HG03039 (cell line): Measurements from ENCODE around the gene NKAIN2.
"Not testable (repeated sequence)": the region's sequence is repeated elsewhere in the genome, so short reads cannot be mapped to it uniquely, and the experiment has no call there.

Experiments
- ATAC-seq: cut with Tn5 transposase; IDR thresholded peaks from one replicate; pipeline ENCODE4 v1.9.1; 2021; ENCODE audit warnings: mild to moderate bottlenecking, moderate library complexity; ENCODE audit not compliant: unreplicated experiment

NKAIN2 gene

DNA sequence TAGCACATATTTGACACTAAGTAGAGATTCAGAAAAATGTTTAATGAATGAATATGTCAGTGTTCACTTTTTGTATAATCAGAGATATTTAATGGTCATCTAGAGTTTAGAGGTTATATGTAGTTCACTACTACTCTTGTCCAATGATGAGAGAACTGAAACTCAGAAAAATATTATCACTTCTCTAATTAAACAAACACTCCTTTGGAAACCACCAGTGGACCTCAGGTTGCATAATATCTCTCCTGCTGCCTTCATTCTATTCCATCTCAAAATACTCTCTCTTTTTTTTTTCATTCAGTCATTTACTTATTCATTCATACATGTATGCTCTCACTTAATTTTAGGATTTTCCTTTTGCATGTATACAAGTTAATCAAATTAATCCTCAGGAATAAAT, 735.4 kb downstream of the NKAIN2 start:
- ATAC-seq, result no peak

DNA sequence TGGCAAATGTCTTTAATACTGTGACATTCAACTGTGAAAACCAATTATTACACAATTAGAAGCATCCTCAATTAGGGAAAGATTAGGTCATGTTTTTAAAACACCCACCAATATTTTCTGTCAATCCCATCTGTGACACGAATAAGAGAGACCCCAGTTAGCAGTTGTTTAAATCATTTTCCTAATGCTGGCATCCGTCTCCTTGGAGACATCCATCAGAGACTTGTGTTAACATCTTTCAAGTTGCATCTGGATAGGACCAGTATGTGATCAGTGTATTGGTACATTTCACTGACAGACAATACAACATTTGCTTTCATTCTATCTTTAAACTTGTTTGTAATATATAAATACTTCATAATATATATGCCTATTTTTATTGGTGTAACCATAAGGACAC, 737.9 kb downstream of the NKAIN2 start:
- ATAC-seq, result no peak

DNA sequence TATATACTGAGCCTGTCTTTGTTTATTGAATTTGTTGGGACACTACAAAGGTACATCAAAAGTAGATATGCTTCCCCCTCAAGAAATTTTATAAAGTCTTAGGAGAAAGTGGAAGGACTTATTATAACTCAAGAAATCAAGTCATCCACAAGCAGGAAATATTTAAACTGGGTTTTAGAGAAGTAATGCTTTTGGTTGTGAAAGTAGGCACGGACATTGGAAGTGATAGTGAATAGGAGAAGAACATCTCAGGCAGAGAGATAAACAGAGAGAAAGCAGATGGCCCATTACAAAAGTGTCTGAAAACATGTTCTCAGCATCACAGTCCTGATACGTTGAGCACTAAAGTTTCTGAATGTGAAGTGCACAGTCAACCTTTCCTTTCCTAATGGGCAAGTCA, 742.9 kb downstream of the NKAIN2 start:
- no peak for ATAC-seq

DNA sequence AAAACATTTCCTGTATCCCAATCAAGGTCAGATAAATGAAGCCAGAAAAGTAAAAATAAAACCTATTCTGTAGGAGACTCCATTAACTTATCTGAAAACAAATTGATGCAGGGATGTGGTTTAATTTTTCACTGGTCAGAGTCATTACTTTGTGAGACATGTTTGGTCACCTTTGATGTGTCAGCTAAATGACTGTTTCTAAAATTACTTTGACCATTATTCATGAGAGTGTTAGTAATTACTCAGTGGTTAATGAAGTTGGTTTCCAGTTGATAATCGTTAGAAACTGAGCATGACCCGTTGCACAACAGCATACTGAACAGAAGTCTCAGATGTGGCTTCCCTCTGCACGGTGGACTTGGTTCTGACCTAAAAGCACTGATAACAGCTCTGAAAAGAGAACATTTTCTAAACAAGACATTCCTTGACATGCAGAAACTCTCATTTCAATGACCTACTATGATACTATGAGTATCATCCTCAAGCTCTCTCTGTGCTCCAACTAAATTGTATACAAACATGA, 748.1 kb downstream of the NKAIN2 start:
- ATAC-seq, result no peak

DNA sequence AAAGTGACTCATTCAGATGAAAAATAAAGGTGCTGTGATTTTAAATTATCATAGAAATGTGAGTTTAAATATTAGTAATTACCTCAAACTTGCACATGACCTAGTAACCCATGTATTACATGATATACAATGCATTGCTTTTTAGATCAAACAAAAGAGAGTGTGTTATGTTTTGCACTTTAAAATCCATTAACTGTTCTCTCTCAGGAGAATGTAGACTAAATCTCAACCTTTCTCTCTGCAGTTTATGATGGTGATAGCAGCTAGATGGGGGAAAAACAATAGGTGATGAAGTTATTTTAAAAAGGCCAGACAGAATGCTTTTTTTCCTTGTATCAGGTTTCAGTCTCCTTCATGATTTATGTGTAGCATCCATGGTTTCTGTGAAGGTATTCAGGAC, 754.2 kb downstream of the NKAIN2 start:
- no peak for ATAC-seq

DNA sequence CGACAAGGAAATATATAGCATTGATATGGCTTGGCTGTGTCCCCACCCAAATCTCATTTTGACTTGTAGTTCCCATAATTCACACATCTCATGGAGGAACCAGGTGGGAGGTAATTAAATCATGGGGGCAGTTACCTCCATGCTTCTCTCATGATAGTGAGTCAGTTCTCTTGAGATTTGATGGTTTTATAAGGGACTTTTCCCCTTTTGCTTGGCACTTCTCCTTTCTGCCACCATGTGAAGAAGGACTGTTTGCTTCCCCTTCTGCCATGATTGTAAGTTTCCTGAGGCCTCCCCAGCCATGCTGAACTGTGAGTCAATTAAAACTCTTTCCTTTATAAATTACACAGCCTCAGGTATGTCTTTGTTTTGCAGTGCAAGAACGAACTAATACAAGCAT, 756.4 kb downstream of the NKAIN2 start:
- not testable (repeated sequence) for ATAC-seq

DNA sequence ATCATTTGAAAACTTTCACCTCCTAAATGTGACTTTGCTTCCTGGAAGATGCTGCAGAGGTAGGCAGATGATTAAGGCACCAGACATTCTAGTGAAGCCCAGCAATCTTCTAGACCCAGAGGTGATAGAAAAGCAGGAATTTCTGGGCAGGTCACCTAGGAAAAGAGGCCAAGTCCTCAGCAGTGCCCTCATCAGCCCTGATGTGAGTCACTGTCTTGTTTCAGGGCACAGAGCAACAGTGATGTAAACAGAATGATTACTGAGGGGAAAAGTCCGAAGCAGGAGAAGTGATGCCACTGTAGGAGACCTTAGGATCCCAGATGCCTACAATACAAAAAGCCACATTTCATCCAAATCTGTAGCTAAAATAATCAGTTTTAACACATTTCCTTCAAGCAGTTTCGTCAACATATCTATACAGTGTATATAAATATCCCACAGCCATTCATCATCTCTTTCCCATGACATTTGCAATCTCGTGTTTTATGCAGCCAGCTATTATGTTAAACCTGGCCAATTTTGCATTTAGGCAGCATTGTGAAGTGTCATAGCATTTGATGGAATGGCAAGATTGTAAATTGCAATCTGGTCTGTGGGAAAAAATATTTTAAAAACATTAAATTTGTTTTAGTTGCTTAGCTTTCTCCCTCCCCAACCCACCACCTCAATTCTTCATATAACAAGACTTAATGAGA, 757.4 kb downstream of the NKAIN2 start:
- no peak for ATAC-seq

DNA sequence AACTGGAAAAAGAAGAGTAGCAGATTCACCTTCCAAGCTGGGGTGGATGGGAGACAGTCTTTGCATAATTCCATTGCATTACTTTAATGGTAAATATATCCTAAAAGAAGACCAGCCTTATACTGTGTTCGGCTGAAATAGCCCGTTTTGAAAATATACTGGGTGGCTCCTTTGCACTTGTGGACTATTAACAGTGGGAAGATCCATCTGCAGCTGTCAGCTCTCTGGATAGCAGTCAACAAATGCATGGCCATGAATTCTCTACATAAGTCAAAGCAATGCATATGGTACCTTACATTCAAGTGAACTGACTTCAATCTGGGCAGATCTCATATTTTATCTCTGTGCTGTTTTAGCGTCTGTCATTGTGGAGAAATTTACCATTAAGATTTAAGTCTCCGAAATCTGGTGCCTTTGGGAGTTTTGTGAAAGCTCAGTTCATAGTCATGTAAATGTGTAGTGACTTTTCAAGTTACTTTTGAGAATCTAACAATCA, 758.0 kb downstream of the NKAIN2 start:
- no peak for ATAC-seq

DNA sequence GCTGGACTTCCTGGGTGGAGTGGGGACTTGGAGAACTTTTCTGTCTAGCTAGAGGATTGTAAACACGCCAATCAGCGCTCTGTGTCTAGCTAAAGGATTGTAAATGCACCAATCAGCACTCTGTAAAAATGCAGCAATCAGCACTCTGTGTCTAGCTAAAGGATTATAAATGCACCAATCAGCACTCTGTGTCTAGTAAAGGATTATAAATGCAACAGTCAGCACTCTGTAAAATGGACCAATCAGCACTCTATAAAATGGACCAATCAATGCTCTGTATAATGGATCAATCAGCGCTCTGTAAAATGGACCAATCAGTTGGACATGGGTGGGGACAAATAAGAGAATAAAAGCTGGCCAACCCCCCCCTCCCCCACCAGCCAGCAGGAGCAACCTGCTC, 760.5 kb downstream of the NKAIN2 start:
- not testable (repeated sequence) for ATAC-seq

DNA sequence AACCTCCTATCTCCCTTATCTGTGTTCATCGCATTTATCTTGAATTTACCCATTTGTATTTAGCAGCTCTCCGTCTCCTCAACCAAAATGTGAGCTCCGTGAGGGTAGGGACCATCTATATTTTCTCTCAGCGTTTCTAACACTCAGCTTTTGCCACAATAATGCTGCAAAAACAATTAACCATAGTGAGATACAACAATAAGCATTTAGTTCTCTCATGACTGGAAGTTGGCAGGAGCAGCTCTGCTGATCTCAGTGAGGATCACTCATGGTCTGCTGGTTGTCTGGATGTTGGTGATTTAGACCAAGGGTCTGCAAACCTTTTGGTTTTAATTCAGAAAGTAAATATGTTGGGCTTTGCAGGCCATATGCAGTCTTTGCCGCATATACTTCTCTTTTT, 763.7 kb downstream of the NKAIN2 start:
- no peak for ATAC-seq

DNA sequence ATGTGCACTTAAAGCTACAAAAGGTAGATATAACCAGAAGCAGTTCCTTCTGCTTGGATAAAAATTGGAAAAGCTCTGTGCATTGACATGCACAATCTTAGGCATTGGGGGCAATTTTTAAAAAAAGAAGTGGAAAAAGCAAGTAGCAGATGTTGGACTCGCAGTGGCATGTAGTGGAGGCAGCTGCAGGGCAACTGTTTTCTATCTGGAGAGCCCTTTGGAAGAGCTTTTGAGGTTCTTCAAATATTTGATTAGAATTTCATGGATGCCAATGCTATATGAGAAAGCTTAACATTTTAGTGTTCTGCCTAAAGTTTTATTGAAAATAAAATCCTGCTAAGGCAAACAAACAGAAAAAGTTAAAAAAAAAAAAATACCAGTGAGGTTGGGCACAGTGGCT, 770.3 kb downstream of the NKAIN2 start:
- no peak for ATAC-seq

DNA sequence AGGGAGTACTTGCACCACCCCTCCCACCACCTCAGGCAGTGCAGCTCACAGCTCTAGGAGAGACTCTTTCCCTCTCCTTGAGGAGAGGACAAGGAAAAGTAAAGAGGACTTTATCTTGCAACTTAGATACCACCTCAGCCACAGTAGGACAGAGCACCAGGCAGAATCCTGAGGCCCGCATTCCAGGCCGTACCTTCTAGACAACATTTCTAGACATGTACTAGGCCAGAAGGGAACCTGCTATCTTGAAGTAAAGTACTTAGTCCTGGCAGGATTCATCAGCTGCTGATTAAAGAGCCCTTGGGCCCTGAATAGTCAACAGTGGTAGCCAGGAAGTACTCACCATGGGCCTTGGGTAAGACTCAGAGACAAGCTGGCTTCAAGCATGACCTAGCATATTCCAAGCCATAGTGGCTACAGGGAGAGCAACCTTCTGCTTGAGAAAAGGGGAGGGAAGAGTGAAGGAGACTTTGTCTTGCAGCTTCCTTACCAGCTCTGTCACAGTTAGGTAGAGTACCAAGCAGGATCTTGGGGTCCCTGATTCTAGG, 774.1 kb downstream of the NKAIN2 start:
- ATAC-seq, result no peak

DNA sequence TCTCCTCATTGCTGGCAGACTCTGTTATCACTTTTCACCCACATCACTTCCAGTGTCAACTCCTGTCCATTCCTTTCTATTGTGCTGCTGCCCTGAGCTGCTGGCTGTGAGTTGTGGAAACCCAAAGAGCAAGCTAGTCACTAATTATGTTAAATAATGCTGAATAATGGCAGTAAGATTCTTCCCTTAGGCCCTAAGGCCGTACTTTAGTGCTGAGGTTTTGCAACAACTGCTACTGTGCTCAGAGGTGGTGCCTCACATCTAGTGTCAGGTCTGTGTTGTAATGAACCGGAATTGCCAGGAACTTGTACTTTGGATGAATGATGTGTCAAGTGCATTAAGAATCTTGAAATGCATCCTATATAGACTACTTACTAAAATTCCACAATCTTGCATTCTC, 786.3 kb downstream of the NKAIN2 start:
- ATAC-seq, result no peak

DNA sequence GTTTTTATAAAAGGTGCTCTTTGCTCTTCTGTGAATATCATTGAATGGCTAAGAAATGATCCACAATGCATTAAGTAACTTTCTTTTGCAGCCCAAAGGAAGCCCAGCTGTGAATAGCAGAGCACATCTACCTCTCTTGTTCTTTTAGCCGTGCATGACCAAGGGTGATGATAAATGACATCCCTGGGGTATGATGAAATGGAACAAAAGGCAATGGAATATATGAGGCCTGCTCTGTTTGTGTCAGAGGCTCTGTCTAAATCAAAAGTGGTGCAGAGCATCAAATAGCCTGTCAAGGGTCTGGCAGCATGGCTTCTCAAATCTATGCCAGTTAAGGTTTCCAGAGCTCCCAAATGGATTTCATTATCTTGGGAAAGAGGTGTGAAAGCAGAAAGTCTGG, 796.0 kb downstream of the NKAIN2 start:
- no peak for ATAC-seq

DNA sequence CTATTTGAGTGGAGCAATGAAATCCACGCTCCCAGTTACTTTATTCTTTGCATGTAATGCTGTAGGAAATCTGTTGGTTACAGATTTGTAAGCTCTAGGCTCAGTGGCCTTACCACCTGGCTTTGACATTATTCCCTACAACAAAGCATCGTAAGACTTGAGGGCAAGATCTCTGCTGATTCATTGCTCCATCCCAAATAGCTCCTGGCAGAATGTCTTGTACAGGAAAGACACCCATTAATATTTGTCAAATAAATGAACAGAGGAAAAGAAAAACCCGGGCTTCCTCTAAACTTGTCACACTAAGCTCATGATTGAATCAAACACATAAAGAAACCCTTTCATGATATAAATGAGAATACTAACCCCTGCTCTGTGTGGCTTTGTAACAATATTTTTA, 801.1 kb downstream of the NKAIN2 start:
- ATAC-seq, result no peak

DNA sequence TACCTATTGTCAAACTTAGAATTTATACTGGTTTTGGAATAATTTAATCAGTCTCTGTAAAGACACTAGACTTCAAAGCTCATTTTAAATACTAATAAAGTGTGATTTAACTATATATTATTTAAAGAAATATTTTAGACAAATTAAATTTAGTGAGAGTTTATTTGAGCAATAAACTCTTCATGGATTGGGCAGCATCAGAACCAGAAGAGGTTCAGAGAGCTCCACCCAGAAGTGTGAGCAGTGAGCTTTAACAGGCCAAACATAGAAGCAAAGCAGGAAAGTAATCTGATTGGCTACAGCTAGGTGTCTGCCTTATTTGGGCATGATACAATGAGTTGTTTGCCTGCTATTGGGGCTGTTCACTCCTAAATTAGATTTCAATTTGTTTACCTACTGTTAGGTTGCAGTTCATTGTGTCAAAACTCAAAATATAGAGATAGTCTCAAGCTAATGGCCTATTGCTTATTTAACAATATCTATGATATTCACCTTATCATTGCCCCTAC, 803.5 kb downstream of the NKAIN2 start:
- no peak for ATAC-seq

DNA sequence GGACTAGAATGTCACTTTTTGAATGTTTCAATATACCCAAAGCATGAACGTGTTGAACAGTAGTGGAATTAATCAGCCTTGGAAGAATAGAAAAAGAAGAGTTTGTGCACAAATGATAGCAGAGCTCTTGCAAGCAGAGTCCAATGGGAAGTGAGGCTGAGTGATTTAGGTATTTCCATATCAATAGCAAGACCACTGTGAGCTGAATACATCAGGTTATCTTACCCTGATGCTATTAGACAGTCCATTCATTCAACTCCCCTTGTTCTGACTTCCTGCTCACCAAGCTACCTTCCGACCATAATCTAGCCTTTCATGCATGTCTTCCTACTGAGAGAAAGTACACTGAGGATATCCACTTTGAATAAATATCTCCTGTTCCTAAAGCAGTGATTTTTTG, 809.4 kb downstream of the NKAIN2 start:
- ATAC-seq, result no peak

DNA sequence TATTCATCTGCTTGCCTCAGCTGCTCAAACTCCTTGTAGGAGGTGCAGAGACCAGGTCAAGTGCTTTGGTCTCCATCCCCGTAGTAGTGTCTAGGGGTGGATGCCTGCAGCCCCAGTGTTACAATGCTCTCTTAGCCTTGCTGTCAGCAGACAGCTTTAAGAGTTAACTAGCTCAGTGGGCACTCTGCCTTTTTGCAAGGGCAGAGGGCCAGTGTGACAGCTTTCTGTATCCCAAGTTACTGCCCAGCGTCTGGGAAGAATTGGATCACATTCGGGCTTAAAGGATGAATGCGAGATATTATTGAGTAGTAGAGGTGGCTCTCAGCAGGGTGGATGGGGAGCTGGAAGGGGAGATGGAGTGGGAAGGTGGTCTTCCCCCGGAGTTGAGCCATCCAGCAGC, 818.7 kb downstream of the NKAIN2 start:
- no peak for ATAC-seq

DNA sequence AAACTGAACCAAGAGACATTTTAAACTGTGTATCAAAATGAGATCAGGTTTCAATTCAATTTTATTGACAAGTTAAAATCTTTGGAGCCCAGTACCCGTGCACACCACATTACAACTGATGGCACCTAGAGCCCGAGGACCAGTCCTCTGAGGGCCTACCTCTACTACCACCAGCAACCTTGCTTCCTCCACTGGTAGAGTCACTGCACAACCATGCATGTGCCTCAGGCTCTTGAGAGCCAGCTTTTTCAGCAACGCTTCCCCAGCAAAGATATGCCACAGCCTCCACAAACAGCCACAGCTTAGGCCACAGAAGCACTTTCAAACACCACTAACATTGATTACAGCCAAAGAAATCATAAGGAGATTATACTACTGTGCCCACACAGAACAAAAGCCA, 830.0 kb downstream of the NKAIN2 start:
- ATAC-seq, result no peak

DNA sequence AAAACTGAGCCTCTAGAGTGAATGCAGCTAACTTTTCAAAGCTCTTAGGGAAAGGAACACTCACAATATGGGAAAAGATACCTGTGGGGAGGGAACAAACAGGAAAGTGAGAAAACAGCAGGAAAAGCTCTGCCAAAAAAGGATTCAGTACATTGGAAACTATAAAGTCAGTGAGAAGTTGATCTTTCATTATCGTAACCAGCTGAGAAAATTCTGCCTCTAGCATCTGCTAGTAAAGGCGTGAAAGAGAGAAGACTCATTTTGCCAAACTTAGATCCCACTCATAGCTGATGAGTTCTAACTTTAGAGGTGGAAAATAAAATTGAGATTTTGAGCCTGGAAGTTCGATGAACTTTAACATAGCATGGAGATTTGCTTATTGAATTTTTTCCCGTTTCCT, 836.8 kb downstream of the NKAIN2 start:
- no peak for ATAC-seq

DNA sequence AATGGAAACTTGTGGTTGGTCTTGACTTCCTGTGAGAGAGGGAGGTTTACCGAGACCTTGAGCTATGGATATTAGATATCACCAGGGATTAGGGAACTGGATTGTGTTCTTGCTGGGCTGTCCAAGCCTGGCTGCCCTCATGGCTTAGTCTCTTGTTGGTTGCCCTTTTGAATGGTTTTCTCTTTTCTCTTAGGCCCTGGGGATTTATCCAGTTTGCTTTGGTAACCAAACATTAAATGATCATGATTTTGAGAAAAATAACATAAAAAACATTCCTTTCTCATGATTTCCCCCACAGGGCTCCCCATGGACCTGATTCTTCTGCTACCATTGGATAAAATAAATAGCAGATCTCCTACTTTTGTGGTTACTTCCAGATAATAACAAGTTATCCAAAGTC, 852.2 kb downstream of the NKAIN2 start:
- ATAC-seq, result no peak

DNA sequence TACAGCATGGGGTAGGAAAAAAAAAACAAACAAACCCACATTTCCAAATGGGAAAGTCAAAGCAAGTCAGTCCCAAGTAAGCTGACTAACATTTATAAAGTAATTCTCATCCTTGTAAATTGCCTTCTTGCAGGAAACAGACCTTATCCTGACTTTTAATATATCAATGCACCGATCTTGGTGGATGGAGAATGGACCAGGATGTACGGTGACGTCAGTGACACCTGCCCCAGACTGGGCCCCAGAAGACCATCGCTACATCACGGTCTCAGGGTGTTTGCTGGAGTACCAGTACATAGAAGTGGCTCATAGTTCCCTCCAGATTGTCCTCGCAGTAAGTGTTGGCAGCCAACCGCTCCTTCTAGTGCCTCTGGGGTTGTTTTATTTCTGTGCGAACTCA, 854.4 kb downstream of the NKAIN2 start:
- ATAC-seq, result no peak

DNA sequence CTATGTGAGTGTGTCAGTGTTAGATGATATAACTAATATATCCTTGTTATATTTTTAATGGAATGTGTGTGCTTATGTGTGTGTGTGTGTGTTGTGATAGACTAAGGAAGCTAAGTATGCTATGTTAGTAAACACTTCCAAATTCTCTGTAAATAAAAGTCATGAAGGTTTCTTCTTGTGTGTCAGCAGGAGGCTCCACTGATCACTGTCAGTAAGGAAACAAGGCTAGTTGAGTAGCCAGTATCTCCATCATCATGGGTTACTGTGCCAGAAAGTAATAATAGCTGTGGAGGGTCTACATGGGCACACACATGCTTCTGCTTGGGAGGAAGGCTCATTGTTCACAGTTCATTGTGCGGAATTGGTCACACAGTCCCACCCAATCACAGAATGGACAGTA, 855.8 kb downstream of the NKAIN2 start:
- no peak for ATAC-seq
